C1 segment of cervical spinal cord (tissue), 14 donors: Measurements from ENCODE around the gene RPL10.

ENCODE experiments used
- DNase-seq, 14 donors: peaks; one replicate each; lab custom pipeline; 2025; lab: John Stamatoyannopoulos, UW

Gene RPL10

DNA sequence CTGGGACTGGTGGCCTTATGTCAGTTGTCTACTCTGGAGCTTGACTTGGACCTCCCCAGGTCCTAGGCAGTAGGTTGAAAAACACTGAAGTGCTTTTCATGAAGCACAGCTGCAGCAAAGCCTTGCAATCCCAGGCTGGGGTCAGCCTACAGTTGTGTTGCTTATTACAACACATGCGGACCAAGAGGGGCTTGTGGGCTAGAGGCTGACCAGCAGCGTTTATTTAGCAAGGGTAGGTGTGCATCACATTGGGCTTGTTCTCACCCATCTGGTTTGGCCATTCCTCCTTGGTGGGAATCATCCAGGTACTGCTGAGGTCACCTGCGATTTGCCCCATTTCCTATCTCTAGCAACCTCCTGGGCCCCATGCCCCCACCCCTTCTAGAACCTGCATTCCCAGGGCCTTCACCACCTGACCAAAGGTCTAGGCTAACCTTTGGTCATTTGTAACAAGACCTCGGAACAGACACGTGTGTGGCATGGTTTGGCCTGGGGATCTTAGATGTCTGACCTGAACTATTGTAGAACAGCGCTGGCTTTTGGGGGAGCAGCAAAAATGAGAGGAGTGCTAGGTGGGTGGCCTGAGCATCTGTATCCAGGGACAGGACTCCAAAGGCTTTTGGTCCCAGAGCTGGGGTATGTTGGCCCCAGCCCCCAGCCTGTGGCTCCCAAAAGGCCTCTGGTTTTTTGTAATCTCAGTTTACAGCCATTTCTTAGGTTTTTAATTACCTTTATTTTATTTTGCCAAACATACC lies 3.0 kb downstream of the RPL10 start:
- DNase-seq, result no peak

DNA sequence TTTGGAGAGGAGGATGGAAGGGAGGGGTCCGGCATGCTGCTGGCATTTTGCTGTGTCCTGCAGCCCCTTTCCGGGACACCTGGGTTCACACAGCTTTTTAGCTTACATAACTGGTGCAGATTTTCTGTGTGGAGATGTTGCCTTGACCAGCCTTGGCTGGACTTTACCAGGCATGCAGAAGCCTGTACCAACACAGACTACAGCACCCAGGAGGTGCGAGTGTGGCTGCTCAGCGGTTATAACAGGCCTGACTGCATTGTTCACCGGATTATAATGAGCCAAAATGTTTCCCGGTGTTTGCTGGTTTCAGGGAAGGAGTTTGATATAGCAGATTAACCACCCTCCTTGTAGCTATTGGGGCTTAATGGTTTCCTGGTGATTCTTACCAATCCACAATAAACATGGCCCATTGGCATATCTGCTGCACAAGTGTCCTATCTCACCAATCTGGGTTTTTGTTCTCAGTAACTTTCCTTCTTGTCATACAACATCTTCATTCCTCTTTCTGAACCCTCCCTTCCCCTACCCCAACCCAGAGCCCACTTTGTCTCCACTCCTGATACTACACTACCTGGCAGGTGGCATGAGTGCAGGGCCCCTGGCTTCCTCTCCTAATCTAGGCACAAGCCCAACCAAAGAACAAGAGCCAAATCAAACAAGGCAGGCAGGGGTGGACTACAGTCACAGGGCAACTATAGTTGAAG lies 3.9 kb downstream of the RPL10 start:
- no peak for DNase-seq

DNA sequence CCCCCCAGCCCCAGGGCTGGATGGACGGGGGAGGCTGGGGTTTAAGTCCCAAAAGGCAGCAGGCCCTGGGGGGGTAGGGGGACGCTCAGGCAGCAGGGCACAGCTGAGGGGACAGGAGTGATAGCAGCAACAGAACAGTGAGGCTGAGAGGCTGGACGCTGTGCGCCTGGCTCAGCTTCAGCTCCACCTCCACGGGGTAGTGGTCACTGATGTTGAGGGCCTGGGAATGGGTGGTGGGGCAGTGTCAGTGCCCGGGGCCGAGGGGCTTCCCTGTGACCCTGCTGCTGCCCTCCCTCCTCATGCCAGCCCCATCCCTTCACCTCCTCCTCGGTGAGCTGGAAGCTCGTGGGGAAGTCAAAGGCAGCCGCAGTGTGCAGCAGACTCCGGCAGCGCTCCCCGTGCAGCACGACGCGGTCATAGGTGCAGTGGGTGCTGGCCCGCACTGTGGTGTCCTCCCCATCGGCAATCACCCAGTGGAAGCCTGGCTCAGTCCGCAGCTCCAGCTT lies 4.5 kb downstream of the RPL10 start:
- no peak for DNase-seq

DNA sequence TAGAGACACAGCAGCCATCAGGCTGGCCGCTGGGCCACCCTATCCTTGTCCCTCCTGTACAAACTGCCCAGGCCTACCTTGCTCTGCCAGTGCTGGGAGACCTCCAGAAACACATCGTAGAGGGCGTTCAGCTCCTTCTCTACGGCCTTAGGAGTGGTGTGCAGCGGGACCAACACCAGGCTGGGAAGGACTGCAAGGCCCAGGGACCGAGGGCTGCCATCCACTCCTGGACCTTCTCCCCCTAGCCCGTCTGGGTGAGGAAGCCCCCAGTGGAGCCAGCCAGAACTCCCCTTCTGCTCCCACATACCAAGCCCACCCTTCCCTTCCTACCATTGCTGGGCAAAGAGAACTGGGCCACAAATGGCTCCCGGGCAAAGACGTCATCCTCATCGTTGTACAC lies 5.0 kb downstream of the RPL10 start:
- DNase-seq, result no peak

DNA sequence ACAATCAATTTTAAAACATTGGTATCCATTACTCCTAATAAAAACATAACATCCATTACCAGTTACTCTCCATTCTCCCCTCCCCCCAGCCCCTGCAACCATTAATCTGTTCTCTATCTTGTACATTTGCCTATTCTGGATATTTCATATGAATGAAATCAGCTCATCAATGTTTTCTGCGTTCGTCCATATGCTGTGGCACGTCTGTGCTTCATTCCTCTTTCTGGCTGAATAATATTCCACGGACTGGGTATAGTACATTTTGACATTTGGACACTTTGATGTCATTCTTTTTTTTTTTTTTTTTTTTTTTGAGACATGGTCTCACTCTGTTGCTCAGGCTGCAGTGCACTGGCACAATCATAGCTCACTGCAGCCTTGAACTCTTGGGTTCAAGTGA lies 5.7 kb downstream of the RPL10 start:
- no peak for DNase-seq

DNA sequence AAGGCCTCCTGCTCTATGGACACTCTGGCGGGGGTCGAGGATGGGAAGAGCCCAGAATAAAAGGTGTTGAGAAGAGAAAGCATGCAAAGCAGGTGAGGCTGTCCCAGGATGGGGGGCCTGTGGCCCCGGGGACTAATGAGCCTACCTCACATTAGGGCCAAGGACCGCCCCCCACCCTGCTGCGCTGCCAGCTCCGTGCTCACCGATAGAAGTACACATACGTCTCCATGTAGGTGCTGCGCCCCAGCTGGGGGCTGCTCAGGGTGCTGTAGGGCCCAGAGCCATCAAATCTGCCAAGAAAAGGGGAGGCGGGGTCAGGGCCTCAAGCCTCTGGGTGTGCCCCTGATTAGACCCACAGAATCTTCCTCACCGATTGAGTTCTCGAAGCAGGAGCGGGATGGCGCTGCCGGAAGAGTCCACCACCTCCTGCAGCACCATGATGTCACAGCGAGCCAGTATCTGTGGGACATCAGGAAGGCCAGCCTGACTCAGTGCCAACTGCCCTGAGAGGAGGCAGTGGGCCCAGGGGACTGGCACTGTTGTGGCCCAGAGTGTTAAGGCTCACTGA lies 6.5 kb downstream of the RPL10 start:
- DNase-seq, result no peak

DNA sequence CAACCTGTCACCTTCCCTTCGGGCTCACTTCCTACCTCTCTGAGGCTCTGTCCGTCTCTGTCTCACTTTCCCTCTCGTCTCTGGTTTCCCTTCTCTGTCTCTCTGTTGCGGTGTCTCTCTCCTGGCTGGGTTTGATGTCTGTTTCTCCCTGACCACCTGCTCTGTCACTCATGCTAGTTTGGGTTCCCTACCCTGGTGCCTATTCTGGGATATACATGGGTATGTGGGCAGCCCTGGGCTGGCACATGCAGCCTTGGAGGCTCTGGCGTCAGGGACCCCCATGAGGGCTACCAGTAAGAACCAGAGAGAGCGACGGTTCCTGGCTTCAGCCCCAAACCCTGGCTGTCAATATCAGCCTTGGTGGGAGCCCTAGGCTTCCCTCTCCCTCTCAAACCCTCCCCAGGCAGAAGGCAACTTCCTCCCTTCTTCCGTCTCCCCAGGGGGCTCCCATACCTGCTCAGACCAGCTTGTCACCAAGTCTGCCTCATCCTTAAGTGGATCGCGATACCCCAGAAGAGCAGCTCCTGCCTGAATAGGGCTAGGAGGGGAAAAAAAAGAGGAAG lies 10.6 kb downstream of the RPL10 start:
- no peak for DNase-seq

DNA sequence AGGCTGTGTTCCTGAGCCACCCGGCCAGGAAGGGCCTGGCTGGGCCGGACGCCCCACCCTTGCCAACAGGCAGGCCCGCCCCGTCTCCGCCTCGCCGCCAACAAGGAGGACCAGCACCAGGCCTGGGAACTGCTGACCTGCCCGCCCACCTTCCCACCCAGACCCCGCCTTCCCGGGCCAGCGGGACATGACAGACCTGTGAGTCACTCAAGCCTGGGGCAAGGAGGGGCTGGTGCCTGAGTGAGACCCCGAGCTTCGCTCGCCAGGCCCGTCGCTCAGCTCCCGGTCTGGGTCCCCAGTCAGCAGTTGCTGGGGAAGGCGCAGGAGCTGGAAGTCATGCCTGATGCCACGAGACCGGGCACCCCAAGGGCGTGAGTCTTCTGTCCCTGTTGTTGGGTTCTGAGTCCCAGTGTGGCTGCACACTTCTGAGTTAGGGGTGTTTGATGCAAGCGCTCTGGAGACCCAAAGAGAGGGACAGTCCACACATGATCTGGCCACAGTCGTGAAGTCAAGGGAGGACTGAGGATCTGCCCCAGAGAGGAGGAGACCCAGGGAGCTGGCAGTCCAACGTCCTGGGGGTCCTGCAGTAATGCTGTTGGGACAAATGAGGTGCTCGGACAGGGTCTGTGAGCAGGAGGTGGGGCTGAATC lies 11.2 kb downstream of the RPL10 start, which contains the start of gene DNASE1L1:
TSS of gene DNASE1L1 (minus strand) at position 33 of the 650 bp plus-strand sequence. CDS start 3,686 bp downstream, outside the sequence.
- peak in 4 of 14 donors; percentile 10 to 42 (median 26) for DNase-seq

DNA sequence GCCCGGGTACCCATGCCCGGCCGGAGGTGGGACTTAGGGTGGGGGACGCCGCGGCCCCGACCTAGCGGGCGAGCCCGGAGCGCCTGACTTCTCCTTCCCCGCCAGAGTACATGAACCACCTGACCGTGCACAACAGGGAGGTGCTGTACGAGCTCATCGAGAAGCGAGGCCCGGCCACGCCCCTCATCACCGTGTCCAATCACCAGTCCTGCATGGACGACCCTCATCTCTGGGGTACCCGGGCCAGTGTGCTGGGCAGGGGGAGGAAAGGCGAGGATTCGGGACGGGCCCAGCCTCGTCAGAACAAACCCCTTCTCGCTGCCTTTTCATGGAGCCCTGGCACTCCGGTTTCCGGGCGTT lies 13.8 kb downstream of the RPL10 start:
- DNase-seq, result peak in 7 of 14 donors; percentile 10 to 47 (median 38)

DNA sequence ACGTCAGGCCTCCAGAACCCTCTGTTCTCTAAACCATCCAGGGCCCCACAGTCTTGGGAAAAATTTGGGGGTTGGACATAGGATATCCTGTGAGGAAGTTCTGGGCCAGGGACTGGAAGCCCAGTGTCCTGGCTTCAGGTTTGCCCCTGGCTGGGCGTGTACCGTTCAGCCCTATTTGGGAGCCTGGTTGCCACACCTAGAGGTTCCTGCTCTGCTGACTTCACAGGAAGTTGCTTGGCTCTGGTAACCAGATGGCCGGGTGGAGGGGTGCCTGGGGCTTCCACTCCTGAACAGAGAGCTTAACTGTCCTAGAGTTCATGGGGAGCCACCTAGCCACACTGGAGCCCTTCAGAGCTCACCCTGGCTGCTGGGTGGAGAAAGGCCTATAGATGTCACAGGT lies 14.3 kb downstream of the RPL10 start:
- DNase-seq, result no peak

DNA sequence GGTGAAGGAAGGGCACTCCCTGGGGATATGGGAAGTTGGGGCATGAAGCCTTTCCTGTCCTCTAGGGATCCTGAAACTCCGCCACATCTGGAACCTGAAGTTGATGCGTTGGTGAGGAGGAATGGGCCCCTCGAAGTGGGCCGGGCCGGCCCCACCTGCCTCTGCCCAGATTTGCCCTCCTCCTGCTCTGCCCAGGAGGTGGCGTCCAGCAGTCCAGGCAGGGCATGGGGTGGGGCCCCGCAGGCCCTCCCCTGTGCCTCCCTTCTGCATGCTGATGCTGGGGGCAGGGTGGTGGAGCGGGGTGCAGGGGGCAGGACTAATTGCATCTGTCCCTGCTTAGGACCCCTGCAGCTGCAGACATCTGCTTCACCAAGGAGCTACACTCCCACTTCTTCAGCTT lies 15.0 kb downstream of the RPL10 start:
- no peak for DNase-seq

DNA sequence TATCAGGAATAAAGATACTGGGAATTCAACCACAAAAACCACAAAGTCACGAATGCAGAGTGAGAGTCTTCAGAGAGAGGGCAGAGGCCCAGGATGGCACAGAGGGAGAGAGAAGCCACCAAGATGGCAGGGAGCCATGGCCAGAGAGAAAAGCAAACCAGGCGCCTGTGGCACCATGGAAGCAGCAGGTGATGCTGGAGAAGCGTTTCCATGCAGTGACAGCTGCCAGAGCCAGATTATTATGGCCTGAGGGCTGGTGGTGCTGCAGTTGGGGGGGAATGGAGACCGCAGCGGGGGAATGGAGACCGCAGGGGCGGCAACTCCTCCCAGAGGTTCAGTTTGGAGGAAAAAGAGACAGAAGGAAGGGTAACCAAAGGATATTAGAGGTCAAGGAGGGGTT lies 19.0 kb downstream of the RPL10 start:
- DNase-seq, result peak in 1 of 14 donors; percentile 41

DNA sequence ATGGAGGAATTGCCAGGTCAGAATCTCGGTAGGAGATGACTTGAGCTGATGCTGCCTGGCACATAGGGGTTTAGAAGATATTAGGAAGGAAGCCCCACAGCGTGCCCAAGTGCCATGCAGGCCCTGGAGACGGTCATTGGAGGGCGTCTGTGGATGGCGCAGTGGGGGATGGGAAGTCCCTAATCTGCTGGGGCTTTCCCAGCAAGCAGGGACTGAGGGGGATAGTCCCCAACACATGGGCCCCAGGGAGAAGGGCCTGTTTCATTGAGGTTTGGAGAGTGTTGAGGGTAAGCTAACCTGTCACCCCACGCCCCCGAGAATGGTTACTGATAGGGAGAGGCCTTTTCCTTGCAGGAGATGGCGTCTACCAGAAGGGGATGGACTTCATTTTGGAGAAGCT lies 21.0 kb downstream of the RPL10 start:
- DNase-seq, result no peak

DNA sequence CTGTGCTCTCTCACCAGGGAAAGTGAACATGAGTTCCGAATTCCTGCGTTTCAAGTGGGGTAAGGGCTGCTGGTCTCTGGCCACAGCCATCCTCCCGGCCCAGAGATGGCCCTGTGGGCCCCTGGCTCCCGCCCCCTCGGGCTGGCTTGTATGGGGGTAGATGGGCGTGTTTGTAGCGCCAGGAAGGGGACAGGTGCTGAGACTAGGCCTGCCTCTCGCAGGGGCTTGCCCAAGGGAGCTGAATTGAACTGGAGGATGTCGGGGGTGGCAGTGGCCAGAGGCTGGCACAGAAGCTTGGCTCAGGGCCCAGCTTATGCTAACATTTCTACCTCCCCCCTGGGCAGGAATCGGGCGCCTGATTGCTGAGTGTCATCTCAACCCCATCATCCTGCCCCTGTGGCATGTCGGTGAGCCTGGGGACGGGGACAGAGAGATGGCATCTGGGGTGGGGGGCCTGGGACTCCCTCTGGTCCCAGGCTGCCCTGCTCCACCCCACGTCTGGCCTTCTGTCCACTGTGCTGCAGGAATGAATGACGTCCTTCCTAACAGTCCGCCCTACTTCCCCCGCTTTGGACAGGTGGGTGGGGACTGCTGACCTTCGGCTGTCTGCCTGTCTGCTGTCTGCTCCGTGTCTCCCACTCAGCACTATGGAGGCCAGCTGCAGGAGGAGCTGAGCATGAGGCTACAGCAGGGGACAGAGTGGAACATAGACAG lies 21.7 kb downstream of the RPL10 start:
- DNase-seq, result no peak

DNA sequence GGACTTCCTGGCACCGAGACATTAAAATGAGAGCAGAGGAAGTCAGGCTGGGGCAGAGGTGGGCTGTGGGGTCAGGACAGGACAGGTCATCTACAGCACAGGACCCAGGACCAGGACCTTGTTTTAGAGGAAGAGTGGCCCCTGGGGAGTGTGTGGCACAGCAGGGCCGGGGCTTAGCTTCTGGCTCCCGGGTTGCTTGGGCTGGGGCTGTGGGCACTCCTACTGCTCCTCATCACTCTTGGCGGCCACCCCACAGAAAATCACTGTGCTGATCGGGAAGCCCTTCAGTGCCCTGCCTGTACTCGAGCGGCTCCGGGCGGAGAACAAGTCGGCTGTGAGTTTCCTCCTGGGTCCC lies 22.2 kb downstream of the RPL10 start:
- DNase-seq, result no peak

DNA sequence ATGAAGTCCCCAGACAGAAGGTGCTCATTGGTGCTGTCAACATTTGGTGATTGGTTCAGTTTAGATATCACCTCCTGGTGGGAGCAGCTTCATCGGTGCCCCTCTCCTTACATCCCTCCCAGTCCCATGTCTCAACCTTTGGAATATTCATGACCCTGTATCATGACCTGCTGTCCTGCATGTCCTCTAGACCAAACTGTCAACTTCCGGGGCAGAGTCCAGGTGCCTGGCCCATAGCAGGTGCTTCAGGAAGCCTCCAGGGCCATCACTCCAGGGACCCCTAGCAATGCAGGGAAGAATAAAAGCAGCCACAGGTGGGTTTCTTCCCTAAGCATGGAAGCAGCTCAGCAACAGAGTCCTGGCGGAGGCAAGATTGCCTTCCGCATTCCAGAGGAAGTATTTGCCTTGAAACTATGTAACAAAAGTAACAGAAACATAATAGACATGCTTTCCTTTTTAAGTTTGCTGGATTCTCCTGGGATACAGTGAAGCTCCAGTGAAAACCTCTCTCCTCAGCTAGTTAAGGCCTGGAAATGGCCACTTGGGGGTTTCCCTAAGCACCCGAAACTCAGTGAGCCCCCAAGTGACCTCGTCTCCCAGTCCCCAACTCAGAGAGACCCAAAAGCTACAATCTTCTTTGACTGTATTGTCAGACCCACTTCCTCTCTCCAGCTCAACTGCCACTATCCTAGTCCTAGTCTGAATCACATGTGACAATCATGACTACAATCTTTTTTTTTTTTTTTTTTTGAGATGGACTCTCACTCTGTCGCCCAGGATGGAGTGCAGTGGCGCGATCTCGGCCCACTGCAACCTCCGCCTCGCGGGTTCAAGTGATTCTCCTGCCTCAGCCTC lies 29.0 kb downstream of the RPL10 start:
- no peak for DNase-seq

DNA sequence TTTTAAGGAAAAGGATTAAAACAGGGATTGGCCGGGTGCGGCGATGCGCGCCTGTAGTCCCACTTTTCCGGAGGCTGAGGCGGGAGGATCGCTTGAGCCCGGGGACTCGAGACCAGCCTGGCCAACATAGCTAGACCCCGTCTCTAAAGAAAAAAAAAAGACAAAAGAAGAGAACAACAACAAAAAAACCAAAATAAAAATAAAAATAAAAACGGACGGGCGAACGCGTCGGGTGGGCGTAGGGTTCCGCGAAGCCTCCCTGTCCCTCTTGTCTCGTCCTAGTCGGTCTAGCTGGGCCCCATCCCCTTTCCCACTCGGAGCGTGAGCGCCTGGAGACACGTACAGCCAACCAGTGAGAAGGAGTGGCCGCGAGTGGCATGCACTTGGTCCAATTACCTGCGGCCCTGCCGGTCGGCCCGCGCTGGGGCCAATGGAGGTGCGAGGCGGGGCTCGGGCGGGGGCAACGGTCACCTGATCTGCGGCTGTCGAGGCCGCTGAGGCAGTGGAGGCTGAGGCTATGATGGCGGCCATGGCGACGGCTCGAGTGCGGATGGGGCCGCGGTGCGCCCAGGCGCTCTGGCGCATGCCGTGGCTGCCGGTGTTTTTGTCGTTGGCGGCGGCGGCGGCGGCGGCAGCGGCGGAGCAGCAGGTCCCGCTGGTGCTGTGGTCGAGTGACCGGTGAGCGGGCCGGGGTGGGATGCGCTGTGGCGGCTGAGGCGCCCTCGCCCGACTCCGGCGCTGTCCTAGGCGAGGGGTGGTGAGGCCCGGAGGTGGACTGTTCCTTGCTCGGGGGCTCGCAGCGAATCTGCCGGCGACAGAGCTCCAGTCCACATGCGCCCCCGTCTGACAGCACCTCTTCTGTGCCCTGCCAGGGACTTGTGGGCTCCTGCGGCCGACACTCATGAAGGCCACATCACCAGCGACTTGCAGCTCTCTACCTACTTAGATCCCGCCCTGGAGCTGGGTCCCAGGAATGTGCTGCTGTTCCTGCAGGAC lies 30.3 kb downstream of the RPL10 start, which contains the start of gene ATP6AP1:
TSS of gene ATP6AP1 (plus strand) at position 502 of the 996 bp plus-strand sequence. CDS start at position 518, 16 bp downstream.
- DNase-seq, result peak in 13 of 14 donors; percentile 23 to 90 (median 81)

DNA sequence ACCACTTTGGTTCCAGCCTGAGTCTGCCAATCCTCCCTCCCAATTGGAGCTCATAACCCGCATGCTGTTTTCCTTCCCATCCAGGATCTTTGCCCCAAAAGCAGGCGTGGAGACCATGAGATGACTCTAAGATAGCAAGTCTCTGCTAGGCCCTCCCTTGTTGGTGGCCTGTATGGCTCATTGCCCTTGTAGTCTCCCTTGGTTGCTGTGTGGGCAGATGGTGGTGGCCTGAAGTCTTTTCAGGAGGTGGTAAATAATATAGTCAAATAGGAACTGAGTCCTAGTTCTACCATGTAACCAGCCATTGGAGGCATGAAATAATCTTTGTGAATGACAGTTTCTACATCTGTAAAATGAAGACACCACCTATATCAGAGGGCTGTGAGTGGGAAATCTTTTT lies 31.5 kb downstream of the RPL10 start:
- DNase-seq, result no peak

DNA sequence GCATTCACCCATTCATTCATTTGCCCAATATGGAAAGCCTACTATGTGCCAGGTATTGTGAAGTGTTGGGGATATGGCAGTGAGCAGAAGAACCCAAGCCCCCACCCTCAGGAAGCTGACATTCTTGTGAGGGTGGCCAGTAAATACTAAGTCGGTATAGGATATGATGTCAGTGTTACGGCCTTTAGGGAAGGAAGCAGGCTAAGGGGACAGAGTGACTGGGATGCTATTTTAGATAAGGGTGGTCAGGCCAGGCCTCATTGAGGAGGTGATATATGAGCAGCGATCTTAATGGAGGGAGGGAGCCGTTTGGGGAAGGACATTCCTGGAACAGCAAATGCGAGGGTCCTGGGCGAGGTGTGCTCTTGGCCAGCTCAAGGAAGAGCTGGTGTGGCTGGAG lies 32.3 kb downstream of the RPL10 start:
- no peak for DNase-seq
